RWPE1 (cell line): Measurements from ENCODE around the gene SIGLEC11.
"Not testable (repeated sequence)": the region's sequence is repeated elsewhere in the genome, so short reads cannot be mapped to it uniquely, and the experiment has no call there.

Experiments
- CTCF ChIA-PET: fragments of 350-600 bp; sonication (Branson Sonifier 250); formaldehyde crosslinking; extraction: SDS; loops from one replicate; lab custom pipeline; 2021; lab: Yijun Ruan, JAX
- POLR2A ChIA-PET: fragments of 400-600 bp; formaldehyde crosslinking; extraction: SDS; loops from one replicate; lab custom pipeline; 2020; ENCODE audit warnings: antibody characterized with exemption; ENCODE audit not compliant: low non-redundant PET; lab: Yijun Ruan, JAX
- DNase-seq: peaks from one replicate; pipeline ENCODE4 v3.0.0; 2012; ENCODE audit warnings: low spot score
- H3K27ac ChIP-seq: fragments of 450-650 bp; 2 replicates; pipeline ENCODE4 v1.5.1; 2017
- CTCF ChIP-seq: fragments of 450-650 bp; conservative IDR thresholded peaks from 2 replicates; pipeline ENCODE4 v1.5.1; 2017; ENCODE audit warnings: low read depth, mild to moderate bottlenecking

The SIGLEC11 gene

DNA sequence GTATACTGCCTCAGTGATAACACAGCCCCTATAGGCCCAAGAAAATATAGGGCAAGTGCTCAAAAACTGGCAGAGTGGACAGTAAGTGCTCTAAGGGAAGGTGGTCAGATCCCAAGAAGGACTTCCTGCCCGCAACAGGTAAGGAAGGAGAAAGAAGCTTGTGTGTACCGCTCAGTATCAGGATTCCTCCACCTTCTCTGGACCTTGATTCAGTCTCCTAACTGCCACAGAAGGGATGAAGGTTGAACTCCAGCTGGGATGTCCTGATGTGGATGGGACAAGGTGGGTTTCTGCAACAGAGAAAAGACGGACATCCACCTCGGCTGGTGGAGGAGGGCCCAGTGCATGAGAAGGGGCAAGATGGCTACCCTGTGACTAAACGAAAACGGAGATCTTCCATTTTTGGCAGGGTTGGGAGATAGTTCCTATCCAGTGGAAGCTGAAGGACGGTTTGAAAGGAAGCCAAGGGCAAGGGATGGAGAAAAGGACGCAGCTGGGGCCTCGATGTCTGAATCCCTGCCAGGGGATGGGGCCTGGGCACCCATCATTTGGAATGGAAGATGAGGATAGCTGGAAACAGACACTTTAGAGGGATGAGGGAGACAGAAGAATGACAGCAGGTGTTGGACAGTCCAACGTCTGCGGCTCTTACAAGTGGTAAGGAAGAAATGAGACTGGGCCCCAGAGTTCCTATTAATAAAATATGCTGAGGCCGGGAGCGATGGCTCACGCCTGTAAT, 33.3 kb downstream of the SIGLEC11 start:
- H3K27ac ChIP-seq: peak overlapping the region; percentile 93
- POLR2A ChIA-PET: no interaction called here
- no peak for TF ChIP-seq CTCF
- CTCF ChIA-PET: interaction anchor here (0.7 kb wide), 1 partner anchor 56 kb away, joined by 3 read pairs; no protein-coding TSS in a partner anchor
- no peak for DNase-seq

DNA sequence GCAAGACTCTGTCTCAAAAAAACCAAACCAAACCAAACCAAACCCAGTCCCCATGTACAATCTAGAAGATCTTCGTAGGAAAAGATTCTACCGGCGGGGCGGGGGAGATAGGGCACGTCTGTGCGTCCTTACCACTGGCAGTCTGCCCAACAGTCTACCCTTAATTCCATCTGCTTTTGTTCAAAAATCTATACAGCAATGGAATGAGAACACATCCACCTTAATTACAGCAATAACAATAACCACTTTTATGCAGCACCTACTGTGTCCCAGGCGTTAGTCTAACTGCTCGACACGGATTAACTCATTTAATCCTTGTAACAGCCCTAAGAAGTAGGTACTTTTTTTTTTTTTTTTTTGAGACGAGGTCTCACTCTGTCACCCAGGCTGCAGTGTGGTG, 34.5 kb downstream of the SIGLEC11 start:
- DNase-seq: no peak
- ChIA-PET POLR2A (interaction anchor here (0.6 kb wide), 1 partner anchor 909 kb away, joined by 6 read pairs; no protein-coding TSS in a partner anchor), CTCF (no interaction called here)
- peak overlapping the region; percentile 15; the same call in 1 of the 2 replicates for H3K27ac ChIP-seq
- TF ChIP-seq CTCF: no peak

GRCh38 chr19:49925486-49925885, 35.5 kb downstream of the SIGLEC11 start:
- DNase-seq: no peak
- CTCF ChIA-PET: no interaction called here
- no peak overlapping the region for H3K27ac ChIP-seq
- no peak for TF ChIP-seq CTCF
- POLR2A ChIA-PET: interaction anchor here (0.7 kb wide), 1 partner anchor 48 kb away, joined by 5 read pairs; the partner anchor contains the start of genes AKT1S1 and TBC1D17

GRCh38 chr19:49924881-49925210, 36.1 kb downstream of the SIGLEC11 start:
- peak overlapping the region; percentile 62 for H3K27ac ChIP-seq
- DNase-seq, CTCF ChIA-PET, POLR2A ChIA-PET: not testable (repeated sequence)

DNA sequence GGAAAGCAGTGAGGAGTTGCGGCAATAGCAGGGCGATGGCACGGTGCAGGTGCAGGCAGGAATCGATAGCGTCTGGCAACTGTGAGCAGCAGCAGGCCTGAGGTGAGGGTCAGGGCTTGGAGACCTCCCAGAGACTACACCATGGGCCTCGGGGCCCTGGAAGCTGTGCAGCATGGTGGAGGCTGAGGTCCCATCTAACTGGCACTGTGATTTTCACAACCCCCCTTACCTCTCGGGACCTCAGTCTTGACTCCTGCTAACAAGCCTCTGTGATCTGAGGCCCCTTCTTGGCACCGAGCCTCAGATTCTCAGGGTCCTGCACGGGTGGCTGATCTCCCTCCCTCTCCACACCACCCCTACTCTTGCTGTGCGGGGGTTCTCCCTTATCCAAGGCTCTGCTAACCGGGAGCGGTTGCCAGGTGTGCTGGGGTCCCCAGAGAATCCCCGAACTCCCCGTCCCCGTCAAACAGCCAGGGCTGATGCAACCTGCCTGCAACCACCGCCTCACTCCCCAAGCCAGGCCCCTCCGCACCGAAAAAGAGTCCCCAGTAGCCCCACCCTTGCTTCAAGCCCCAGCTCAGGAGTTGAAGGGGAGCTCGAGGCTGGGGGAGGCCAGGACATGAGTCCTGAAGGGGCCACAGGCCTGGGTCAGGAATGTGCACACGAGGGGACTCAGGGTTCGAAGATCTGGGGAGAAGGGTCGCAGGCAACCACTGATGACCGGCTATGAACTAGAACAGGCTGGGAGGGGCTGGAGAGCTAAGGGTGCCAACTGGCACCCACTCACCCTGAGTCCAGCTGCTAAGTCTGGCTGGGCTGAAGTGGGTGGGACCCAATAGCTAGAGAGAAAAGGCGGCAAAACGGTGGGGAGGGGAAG, 36.7 kb downstream of the SIGLEC11 start:
- ChIA-PET CTCF (interaction anchor here (0.6 kb wide), 1 partner anchor 11 kb away, joined by 5 read pairs; no protein-coding TSS in a partner anchor), POLR2A (no interaction called here)
- no peak for TF ChIP-seq CTCF
- DNase-seq: no peak
- H3K27ac ChIP-seq: peak overlapping the region; percentile 62

DNA sequence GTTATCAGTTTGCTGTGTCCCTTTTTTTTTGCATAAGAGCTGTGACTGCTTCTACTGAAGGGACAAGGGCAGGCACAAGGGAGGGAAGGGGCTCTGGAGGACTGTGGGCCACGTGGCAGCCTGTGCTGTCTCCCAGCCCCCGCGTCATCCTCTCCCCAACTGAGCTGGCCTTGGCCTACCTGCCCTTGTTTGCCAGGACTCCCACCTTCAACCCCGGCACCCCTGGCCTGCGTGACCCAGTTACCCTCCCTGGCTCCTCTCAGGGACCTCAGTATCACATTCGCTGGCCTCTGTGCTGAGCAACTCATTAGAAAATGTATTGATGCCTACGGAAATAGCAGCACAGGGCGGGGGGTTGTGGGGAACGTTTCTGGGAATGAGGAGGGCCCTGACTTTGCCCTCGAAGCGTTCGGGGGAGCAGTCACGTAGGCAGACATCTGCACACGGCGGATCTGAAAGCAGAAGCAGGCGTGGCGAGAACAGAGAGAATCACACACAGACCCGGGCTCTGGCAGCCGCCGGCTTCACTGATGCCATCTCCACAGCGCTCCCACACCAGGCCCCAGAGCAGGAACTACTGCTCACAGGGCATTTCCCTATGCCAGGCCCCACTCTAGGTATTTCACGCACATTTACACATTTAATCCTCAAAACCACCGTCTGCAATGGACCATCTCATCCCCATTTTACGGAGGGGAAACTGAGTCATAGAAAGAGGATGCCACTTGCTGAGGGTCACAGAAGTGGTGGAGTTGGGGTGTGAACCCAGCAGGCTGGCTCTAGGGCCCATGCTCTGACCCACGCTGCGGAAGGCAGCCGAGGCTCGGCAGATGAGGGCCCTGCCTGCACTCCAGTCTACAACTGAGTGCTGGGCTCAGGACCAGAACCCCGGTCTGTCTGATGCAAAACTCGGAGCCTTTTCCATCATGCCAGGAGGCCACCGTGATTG, 37.6 kb downstream of the SIGLEC11 start:
- DNase-seq: no peak
- POLR2A ChIA-PET: no interaction called here
- peak overlapping the region; percentile 62 for H3K27ac ChIP-seq
- TF ChIP-seq CTCF: no peak
- CTCF ChIA-PET: interaction anchor here (0.6 kb wide), 3 partner anchors 12 to 92 kb away, joined by 3 to 7 read pairs (median 5); no protein-coding TSS in a partner anchor
